B cell (primary cell): ENCODE measurements around the gene CCDC110. TPM values are rescaled to one million over a fixed set of nuclear protein-coding genes. Genes with fewer than 3 reads are reported as not detected.

Experiments used
- ATAC-seq: fragments of 200-7000 bp; cut with Tn5 transposase; one replicate; pipeline ENCODE4 v1.10.0; 2021; ENCODE audit warnings: low read depth, mild to moderate bottlenecking, moderate number of reproducible peaks, moderate library complexity
- CTCF ChIA-PET: fragments of 350-600 bp; sonication (Branson Sonifier 250); formaldehyde crosslinking; loops from one replicate; lab custom pipeline; 2021; ENCODE audit warnings: antibody characterized with exemption, inconsistent platforms; lab: Charles Lee
- POLR2A ChIA-PET: fragments of 350-600 bp; sonication (Branson Sonifier 250); formaldehyde crosslinking; loops from one replicate; lab custom pipeline; 2021; ENCODE audit warnings: antibody characterized with exemption; lab: Charles Lee
- DNase-seq: peaks from one replicate; pipeline ENCODE4 v3.0.0; 2013
- H2AFZ ChIP-seq: 2 replicates; pipeline ENCODE4 v1.6.1; 2012; ENCODE audit warnings: mild to moderate bottlenecking, low read depth, low read length; ENCODE audit not compliant: insufficient read depth, poor library complexity, severe bottlenecking
- H3K27ac ChIP-seq, 2 donors: 1 replicate in 1 of 2; 2 replicates in 1 of 2; pipeline ENCODE4 v1.5.1; 2012 to 2013; ENCODE audit warnings: low read length in 2 of 2, mild to moderate bottlenecking in 2 of 2, moderate library complexity in 1 of 2
- H3K27me3 ChIP-seq, 4 experiments: fragments of 200-600 bp in 1 of 4; sonication (generic) in 1 of 4; replicated peaks in 1 of 4; 1 replicate in 2 of 4; 2 replicates in 2 of 4; pipeline versions ENCODE4 v1.6.1 to v1.7.0; 2013 to 2016; ENCODE audit warnings: low read length in 3 of 4, mild to moderate bottlenecking in 2 of 4, mixed read lengths in 1 of 4, moderate library complexity in 1 of 4; ENCODE audit not compliant: insufficient read depth in 4 of 4, control insufficient read depth in 3 of 4; ENCODE audit errors: control extremely low read depth in 1 of 4
- H3K36me3 ChIP-seq, 2 experiments: replicated peaks in 1 of 2; 1 replicate in 1 of 2; 2 replicates in 1 of 2; pipeline versions ENCODE4 v1.6.1 to v1.7.1; 2013; ENCODE audit warnings: low read length in 1 of 2; ENCODE audit not compliant: insufficient read depth in 2 of 2, control insufficient read depth in 1 of 2; ENCODE audit errors: control extremely low read depth in 1 of 2, extremely low read depth in 1 of 2
- H3K4me1 ChIP-seq, 2 donors: fragments of 200-600 bp in 1 of 2; sonication (generic) in 1 of 2; 1 replicate in 1 of 2; 2 replicates in 1 of 2; pipeline versions ENCODE4 v1.5.1 to v1.6.1; 2013 to 2017; ENCODE audit warnings: low read length in 2 of 2; ENCODE audit not compliant: control insufficient read depth in 2 of 2, insufficient read depth in 2 of 2
- H3K4me2 ChIP-seq: replicated peaks from 2 replicates; pipeline ENCODE3; 2012; ENCODE audit warnings: mild to moderate bottlenecking, low read depth, low read length; ENCODE audit not compliant: poor library complexity, severe bottlenecking
- H3K4me3 ChIP-seq, 5 experiments: fragments of 200-600 bp in 1 of 5; sonication (generic) in 1 of 5; 1 replicate in 3 of 5; 2 replicates in 2 of 5; pipeline versions ENCODE4 v1.5.1 to v1.7.0; 2011 to 2016; ENCODE audit warnings: low read length in 4 of 5, mild to moderate bottlenecking in 4 of 5, low read depth in 2 of 5, control low read depth in 1 of 5, moderate library complexity in 1 of 5; ENCODE audit not compliant: insufficient read depth in 1 of 5; ENCODE audit errors: control extremely low read depth in 1 of 5, extremely low read depth in 1 of 5
- H3K79me2 ChIP-seq: fragments of 200-600 bp; sonication (generic); one replicate; pipeline ENCODE4 v1.6.0; 2016; ENCODE audit warnings: low read length; ENCODE audit not compliant: control insufficient read depth, insufficient read depth
- H3K9ac ChIP-seq: fragments of 200-600 bp; sonication (generic); 2 replicates; pipeline ENCODE4 v1.6.1; 2017; ENCODE audit warnings: mild to moderate bottlenecking, low read length, moderate library complexity
- H3K9me3 ChIP-seq, 3 donors: one replicate each; pipeline versions ENCODE4 v1.6.1 to v1.7.1; 2013; ENCODE audit warnings: low read length in 2 of 3; ENCODE audit not compliant: control insufficient read depth in 2 of 3, insufficient read depth in 1 of 3; ENCODE audit errors: control extremely low read depth in 1 of 3
- H4K20me1 ChIP-seq: 2 replicates; pipeline ENCODE4 v1.6.0; 2012; ENCODE audit warnings: mild to moderate bottlenecking, low read length; ENCODE audit not compliant: insufficient read depth, control insufficient read depth, poor library complexity, severe bottlenecking
- H3K27ac Mint-ChIP-seq: one replicate; pipeline ENCODE4 v1.8.0; 2021; ENCODE audit warnings: mixed read lengths
- H3K27me3 Mint-ChIP-seq: one replicate; pipeline ENCODE4 v1.8.0; 2021; ENCODE audit warnings: mixed read lengths
- H3K4me1 Mint-ChIP-seq: one replicate; pipeline ENCODE4 v1.8.0; 2021; ENCODE audit warnings: mixed read lengths
- H3K4me3 Mint-ChIP-seq: one replicate; pipeline ENCODE4 v1.8.0; 2021; ENCODE audit warnings: mixed read lengths
- H3K9me3 Mint-ChIP-seq: one replicate; pipeline ENCODE4 v1.8.0; 2022; ENCODE audit warnings: mixed read lengths; ENCODE audit not compliant: insufficient read depth
- EZH2 ChIP-seq: IDR thresholded peaks from 2 replicates; pipeline ENCODE4 v1.6.1; 2012; ENCODE audit warnings: borderline replicate concordance, low read depth, mild to moderate bottlenecking, moderate library complexity, low read length; ENCODE audit not compliant: insufficient read depth, poor library complexity, severe bottlenecking
- WGBS: methylation state at CpG from one replicate; pipeline ENCODE4 v1.1.5; 2013; ENCODE audit warnings: missing lambda C conversion rate; ENCODE audit not compliant: insufficient coverage; 5-methylcytosine and 5-hydroxymethylcytosine counted together
- intact Hi-C: fragments of 100-400 bp; cut with micrococcal nuclease; formaldehyde crosslinking; loops from one replicate; pipeline ENCODE4 v1.10.0; 2022
- polyA minus RNA-seq: library from RNA; depleted of rRNA, polyadenylated mRNA; stranded (reverse); fragments of >200 nt; gene quantifications from 2 replicates; pipeline ENCODE4 v1.2.3, GENCODE V29; 2012
- polyA plus RNA-seq: library from polyadenylated mRNA; depleted of rRNA; stranded (reverse); fragments of >200 nt; gene quantifications from 2 replicates; pipeline ENCODE4 v1.2.3, GENCODE V29; 2012
- total RNA-seq, 2 donors: library from RNA; stranded (reverse); fragments of 120-200 nt in 1 of 2; gene quantifications; 1 replicate in 1 of 2; 2 replicates in 1 of 2; pipeline versions ENCODE4 v1.2.3 to v1.2.4, GENCODE V29; 2013 to 2022
- TF ChIP-seq, protein P1 (sequence below): fragments of 200-600 bp; IDR thresholded peaks from one replicate; pipeline ENCODE4 v1.8.0; 2022; ENCODE audit warnings: antibody characterized with exemption, mild to moderate bottlenecking

CCDC110 gene
- total RNA-seq, result 1.6 and 2.3 TPM in 2 replicates
- total RNA-seq (2013), result 0.28 TPM
- polyA plus RNA-seq, result 0.04 TPM in 1 of 2 replicates, not detected in the other
- polyA minus RNA-seq, result not detected in 2 replicates

- peaks cover 17% of the 10 kb centered on the region for H3K4me1 Mint-ChIP-seq
- Histone ChIP-seq H3K4me3 (peak within 1 kb of the TSS; percentile 28 to 87 (median 67)), H3K27ac (peak within 1 kb of the TSS; percentile 1 to 58), H3K4me2 (peak within 1 kb of the TSS; percentile 99), H3K36me3 (no peaks in the 10 kb centered on the region), H3K27me3 (peaks cover 0 to 5% (median 0%) of the 10 kb centered on the region in 4 experiments), H3K9ac (peak within 1 kb of the TSS; percentile 88), H4K20me1 (no peaks in the 10 kb centered on the region), H3K4me1 (peaks cover 11 to 17% of the 10 kb centered on the region in 2 donors), H2AFZ (peak within 1 kb of the TSS; percentile 86), H3K79me2 (no peaks in the 10 kb centered on the region), H3K9me3 (no peaks in the 10 kb centered on the region)
- H3K27ac Mint-ChIP-seq, result peak within 1 kb of the TSS; percentile 83
- H3K9me3 Mint-ChIP-seq, result no peaks in the 10 kb centered on the region
- H3K27me3 Mint-ChIP-seq, result no peaks in the 10 kb centered on the region
- peak within 1 kb of the TSS; percentile 95 for H3K4me3 Mint-ChIP-seq
- ChIA-PET CTCF (interaction anchor here (0.7 to 3.6 kb wide), 6 partner anchors 10 to 128 kb away, joined by 3 to 36 read pairs (median 4); no protein-coding TSS in a partner anchor), POLR2A (interaction anchor here (0.8 to 1.0 kb wide), 2 partner anchors 46 to 126 kb away, joined by 3 read pairs; partner anchors contain the start of gene UFSP2)
- intact Hi-C loops, result loop anchor here (1.0 to 2.0 kb wide), 8 partner anchors 46 to 823 kb away; partner anchors contain the start of genes ANKRD37, CASP3, CFAP97 and CYP4V2
- under 1% methylated on average over 90 of the region's 93 CpGs for WGBS
- ATAC-seq, result peak; percentile 95
- TF ChIP-seq, protein P1, sequence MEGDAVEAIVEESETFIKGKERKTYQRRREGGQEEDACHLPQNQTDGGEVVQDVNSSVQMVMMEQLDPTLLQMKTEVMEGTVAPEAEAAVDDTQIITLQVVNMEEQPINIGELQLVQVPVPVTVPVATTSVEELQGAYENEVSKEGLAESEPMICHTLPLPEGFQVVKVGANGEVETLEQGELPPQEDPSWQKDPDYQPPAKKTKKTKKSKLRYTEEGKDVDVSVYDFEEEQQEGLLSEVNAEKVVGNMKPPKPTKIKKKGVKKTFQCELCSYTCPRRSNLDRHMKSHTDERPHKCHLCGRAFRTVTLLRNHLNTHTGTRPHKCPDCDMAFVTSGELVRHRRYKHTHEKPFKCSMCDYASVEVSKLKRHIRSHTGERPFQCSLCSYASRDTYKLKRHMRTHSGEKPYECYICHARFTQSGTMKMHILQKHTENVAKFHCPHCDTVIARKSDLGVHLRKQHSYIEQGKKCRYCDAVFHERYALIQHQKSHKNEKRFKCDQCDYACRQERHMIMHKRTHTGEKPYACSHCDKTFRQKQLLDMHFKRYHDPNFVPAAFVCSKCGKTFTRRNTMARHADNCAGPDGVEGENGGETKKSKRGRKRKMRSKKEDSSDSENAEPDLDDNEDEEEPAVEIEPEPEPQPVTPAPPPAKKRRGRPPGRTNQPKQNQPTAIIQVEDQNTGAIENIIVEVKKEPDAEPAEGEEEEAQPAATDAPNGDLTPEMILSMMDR, result peak; percentile 76
- TF ChIP-seq EZH2, result no peak
- DNase-seq, result peak; percentile 94
Observed at GRCh38 chr4:185471235-185472102, at the start of gene CCDC110. TSS of gene CCDC110 (minus strand) at chr4:185471733. CDS start at chr4:185471683, 50 bp downstream.
